Choroid plexus epithelial cell (primary cell): Measurements from ENCODE around the gene TRDMT1.
A peak's percentile ranks its signal among the peaks of the same experiment; 100 is the strongest.

Experiments
- DNase-seq: peaks from one replicate; pipeline ENCODE4 v3.0.0-alpha.2; 2010; ENCODE audit warnings: low read depth
- H3K4me3 ChIP-seq: 2 replicates; pipeline ENCODE4 v1.5.1; 2011; ENCODE audit warnings: low read depth, mild to moderate bottlenecking, control low read depth, low read length, moderate library complexity
- CTCF ChIP-seq: conservative IDR thresholded peaks from 2 replicates; pipeline ENCODE4 v1.5.1; 2011; ENCODE audit warnings: low read depth, mild to moderate bottlenecking, control low read depth, inconsistent platforms, low read length, moderate library complexity

The TRDMT1 gene

GRCh38 chr10:17237149-17237527 is 35.7 kb upstream of the TRDMT1 start:
- TF ChIP-seq CTCF, result no peak
- H3K4me3 ChIP-seq, result no peak overlapping the region
- DNase-seq, result no peak

GRCh38 chr10:17236468-17237148 is 35.1 kb upstream of the TRDMT1 start:
- H3K4me3 ChIP-seq, result no peak overlapping the region
- no peak for DNase-seq
- no peak for TF ChIP-seq CTCF

DNA sequence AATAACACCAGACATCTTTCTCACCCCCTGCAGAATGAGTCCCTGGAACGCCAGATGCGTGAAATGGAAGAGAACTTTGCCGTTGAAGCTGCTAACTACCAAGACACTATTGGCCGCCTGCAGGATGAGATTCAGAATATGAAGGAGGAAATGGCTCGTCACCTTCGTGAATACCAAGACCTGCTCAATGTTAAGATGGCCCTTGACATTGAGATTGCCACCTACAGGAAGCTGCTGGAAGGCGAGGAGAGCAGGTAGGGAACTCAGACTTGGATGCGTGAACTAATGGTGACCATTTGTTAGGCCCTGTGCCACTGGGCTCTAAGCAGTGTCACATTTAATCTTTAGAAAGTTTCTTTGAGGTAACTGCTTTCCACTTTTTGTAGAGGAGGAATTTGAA is 33.7 kb upstream of the TRDMT1 start:
- TF ChIP-seq CTCF, result peak; percentile 41
- H3K4me3 ChIP-seq, result peak overlapping the region; percentile 11
- no peak for DNase-seq

GRCh38 chr10:17234431-17234945 is 33.0 kb upstream of the TRDMT1 start:
- peak overlapping the region; percentile 12 for H3K4me3 ChIP-seq
- TF ChIP-seq CTCF, result no peak
- DNase-seq, result no peak

- DNase-seq, result peak; percentile 75
- peak overlapping the region; percentile 31 for H3K4me3 ChIP-seq
Measured at GRCh38 chr10:17233286-17233991, 32.0 kb upstream of the TRDMT1 start.

DNA sequence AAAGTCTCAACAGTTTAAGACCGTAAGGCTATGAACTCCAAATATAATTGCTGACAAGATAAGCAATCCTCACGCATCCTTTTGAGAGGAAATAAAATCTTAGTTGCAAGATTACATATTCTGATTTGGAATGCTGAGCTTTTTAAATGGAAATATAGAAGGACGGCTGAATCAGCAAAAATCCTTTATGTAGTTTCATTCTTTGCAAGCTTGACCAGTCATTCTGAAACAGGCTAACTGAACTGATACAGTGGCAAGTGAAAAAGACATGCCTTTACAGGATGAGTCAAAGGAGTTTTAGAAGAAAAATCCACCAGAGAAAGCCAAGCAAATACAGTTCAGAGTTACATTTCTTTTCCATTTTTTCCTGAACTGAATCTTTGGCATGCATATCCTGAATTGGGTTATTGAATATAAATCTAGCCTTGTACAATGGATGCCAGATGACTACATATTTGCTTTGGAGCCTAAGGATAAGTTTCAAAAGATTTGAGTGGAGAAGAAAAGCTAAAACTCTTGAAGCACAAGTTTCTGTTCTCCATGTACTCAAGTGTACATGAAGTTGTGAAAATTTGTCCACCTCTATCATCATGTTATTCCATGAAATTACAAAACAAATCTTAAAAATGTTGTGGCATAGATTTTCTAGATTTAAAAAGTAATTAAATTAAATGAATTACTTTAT is 30.9 kb upstream of the TRDMT1 start:
- no peak for TF ChIP-seq CTCF
- DNase-seq, result peak; percentile 53
- H3K4me3 ChIP-seq, result peak overlapping the region; percentile 98

More at GRCh38 chr10:17233286-17233991, 32.0 kb upstream of the TRDMT1 start:
- TF ChIP-seq CTCF, result peak; percentile 19
